Erythroblast (primary cell): ENCODE results near the gene CTSC.

ENCODE experiments used
- GATA1 ChIP-seq: IDR thresholded peaks from 2 replicates; pipeline ENCODE4 v1.6.1; 2011; ENCODE audit warnings: low read depth, mild to moderate bottlenecking, control low read depth, low read length, moderate library complexity
- POLR2A ChIP-seq: IDR thresholded peaks from 2 replicates; pipeline ENCODE4 v1.6.1; 2011; ENCODE audit warnings: mild to moderate bottlenecking, low read length

DNA sequence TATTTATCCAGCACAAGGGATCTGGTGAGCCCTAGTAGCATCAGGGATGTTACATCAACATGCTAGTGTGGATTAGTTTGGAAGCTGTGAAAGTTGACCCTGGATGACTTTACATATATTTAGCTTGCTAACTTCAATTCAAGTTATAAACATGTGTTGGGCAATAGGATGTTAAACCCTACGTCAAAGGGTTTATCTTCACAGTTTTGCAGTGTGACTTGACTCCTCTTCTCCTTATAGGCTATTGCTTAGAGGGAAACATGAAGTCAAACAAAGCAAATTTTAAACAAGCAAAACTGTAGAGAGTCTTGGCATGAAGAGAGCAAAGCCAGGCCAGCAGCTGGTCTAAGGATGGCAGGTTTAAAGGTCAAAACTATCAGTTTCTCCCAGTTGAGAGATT is 11.3 kb upstream of the CTSC start:
- TF ChIP-seq POLR2A (no peak), GATA1 (no peak)
